Measurements from ENCODE around the gene CPNE4.

The CPNE4 gene

GRCh38 chr3:131802029-131802428 is 232.8 kb downstream of the CPNE4 start:
- DNase-seq, result no peak
- Mint-ChIP-seq H3K27ac (no peak overlapping the region), H3K36me3 (no peaks in the 10 kb centered on the region), H3K4me1 (peaks cover 4 to 11% of the 10 kb centered on the region in 2 donors), H3K4me3 (no peak overlapping the region), H3K27me3 (peaks cover 10 to 13% of the 10 kb centered on the region in 2 donors), H3K9me3 (no peaks in the 10 kb centered on the region)
- no peak for ATAC-seq (replicated peaks)

GRCh38 chr3:131801566-131801965 is 233.2 kb downstream of the CPNE4 start:
- ATAC-seq (replicated peaks) (no peak), DNase-seq (no peak)
- no peak overlapping the region for H3K4me3 Mint-ChIP-seq
- H3K9me3 Mint-ChIP-seq, result no peaks in the 10 kb centered on the region
- H3K4me1 Mint-ChIP-seq, result peaks cover 4 to 16% of the 10 kb centered on the region in 2 donors
- H3K36me3 Mint-ChIP-seq, result no peaks in the 10 kb centered on the region
- H3K27me3 Mint-ChIP-seq, result peaks cover 9 to 10% of the 10 kb centered on the region in 2 donors
- H3K27ac Mint-ChIP-seq, result no peak overlapping the region

- H3K4me1 Mint-ChIP-seq, result peaks cover 18 to 38% of the 10 kb centered on the region in 2 donors
- H3K9me3 Mint-ChIP-seq, result no peaks in the 10 kb centered on the region
- H3K27ac Mint-ChIP-seq, result no peak overlapping the region
- no peak for DNase-seq
- H3K36me3 Mint-ChIP-seq, result no peaks in the 10 kb centered on the region
- H3K27me3 Mint-ChIP-seq, result peaks cover 17 to 22% of the 10 kb centered on the region in 2 donors
- ATAC-seq (replicated peaks), result no peak
- no peak overlapping the region for H3K4me3 Mint-ChIP-seq
These were observed 237.0 kb downstream of the CPNE4 start for GRCh38 chr3:131797776-131798175.

- Mint-ChIP-seq H3K9me3 (no peaks in the 10 kb centered on the region), H3K36me3 (no peaks in the 10 kb centered on the region), H3K27me3 (peaks cover 12 to 24% of the 10 kb centered on the region in 2 donors), H3K4me3 (no peak overlapping the region), H3K4me1 (peaks cover 18 to 38% of the 10 kb centered on the region in 2 donors), H3K27ac (peak overlapping the region; percentile 33)
- ATAC-seq (replicated peaks) (peak; percentile 80 to 83), DNase-seq (peak; percentile 57)
These were observed 238.1 kb downstream of the CPNE4 start for GRCh38 chr3:131796558-131797198.

- Mint-ChIP-seq H3K27me3 (peaks cover 12 to 24% of the 10 kb centered on the region in 2 donors), H3K4me3 (no peak overlapping the region), H3K9me3 (no peaks in the 10 kb centered on the region), H3K4me1 (peaks cover 18 to 38% of the 10 kb centered on the region in 2 donors), H3K27ac (peak overlapping the region; percentile 33), H3K36me3 (no peaks in the 10 kb centered on the region)
- no peak for ATAC-seq (replicated peaks)
- no peak for DNase-seq
These were observed 238.7 kb downstream of the CPNE4 start for GRCh38 chr3:131796111-131796510.

GRCh38 chr3:131795390-131796090 is 239.3 kb downstream of the CPNE4 start:
- H3K36me3 Mint-ChIP-seq, result no peaks in the 10 kb centered on the region
- peaks cover 12 to 24% of the 10 kb centered on the region in 2 donors for H3K27me3 Mint-ChIP-seq
- peaks cover 18 to 38% of the 10 kb centered on the region in 2 donors for H3K4me1 Mint-ChIP-seq
- DNase-seq (peak; percentile 32), ATAC-seq (replicated peaks) (peak; percentile 68 to 73)
- peak overlapping the region; percentile 80 for H3K27ac Mint-ChIP-seq
- no peaks in the 10 kb centered on the region for H3K9me3 Mint-ChIP-seq
- peak overlapping the region in 1 of 2 donors; percentile 31 for H3K4me3 Mint-ChIP-seq

DNA sequence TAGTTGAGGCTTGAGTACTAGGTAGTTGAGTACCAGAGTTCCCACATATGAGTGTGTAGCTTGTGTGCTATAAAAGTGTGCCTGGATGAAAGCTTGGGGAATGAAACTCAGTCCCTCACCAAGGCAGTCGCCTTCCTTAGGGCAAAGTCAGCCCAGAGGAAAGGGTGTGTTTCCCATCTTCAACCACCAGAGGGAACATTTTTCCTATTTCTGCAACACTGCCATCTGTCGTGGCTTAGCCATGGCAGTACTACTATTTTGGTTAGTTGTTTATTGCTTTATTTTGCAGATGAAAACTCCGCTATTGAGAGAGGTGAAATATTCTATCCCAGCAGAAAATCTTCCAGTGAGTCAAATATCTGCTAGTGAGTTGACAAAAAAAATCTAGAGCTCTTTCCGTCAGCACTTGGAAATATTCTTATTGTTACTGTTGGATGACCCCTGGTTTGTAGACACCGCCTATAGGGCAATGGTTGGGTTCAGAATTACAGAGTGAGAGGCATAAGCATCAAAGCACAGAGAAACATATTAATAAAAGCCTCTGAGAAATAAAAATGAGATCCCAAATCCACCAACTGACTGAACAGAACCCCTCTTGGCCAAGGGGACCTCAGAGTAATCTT is 239.9 kb downstream of the CPNE4 start:
- Mint-ChIP-seq H3K9me3 (no peaks in the 10 kb centered on the region), H3K4me1 (peaks cover 18 to 44% of the 10 kb centered on the region in 2 donors), H3K36me3 (no peaks in the 10 kb centered on the region), H3K27ac (peak overlapping the region; percentile 80), H3K27me3 (peaks cover 12 to 24% of the 10 kb centered on the region in 2 donors), H3K4me3 (peak overlapping the region in 1 of 2 donors; percentile 31)
- ATAC-seq (replicated peaks) (peak; percentile 38 to 46), DNase-seq (peak; percentile 27)

- no peak for DNase-seq
- ATAC-seq (replicated peaks), result no peak
- Mint-ChIP-seq H3K4me1 (peaks cover 18 to 49% of the 10 kb centered on the region in 2 donors), H3K27ac (no peak overlapping the region), H3K27me3 (peaks cover 12 to 19% of the 10 kb centered on the region in 2 donors), H3K4me3 (no peak overlapping the region), H3K9me3 (no peaks in the 10 kb centered on the region), H3K36me3 (no peaks in the 10 kb centered on the region)
These were observed 240.9 kb downstream of the CPNE4 start for GRCh38 chr3:131793870-131794269.

GRCh38 chr3:131789188-131789587 is 245.6 kb downstream of the CPNE4 start:
- H3K27me3 Mint-ChIP-seq, result peaks cover 10 to 25% of the 10 kb centered on the region in 2 donors
- no peak overlapping the region for H3K4me3 Mint-ChIP-seq
- H3K27ac Mint-ChIP-seq, result no peak overlapping the region
- ATAC-seq (replicated peaks), result no peak
- DNase-seq, result no peak
- H3K36me3 Mint-ChIP-seq, result peaks cover 4 to 5% of the 10 kb centered on the region in 2 donors
- H3K4me1 Mint-ChIP-seq, result peaks cover 9 to 34% of the 10 kb centered on the region in 2 donors
- H3K9me3 Mint-ChIP-seq, result peaks cover 5 to 10% of the 10 kb centered on the region in 2 donors

DNA sequence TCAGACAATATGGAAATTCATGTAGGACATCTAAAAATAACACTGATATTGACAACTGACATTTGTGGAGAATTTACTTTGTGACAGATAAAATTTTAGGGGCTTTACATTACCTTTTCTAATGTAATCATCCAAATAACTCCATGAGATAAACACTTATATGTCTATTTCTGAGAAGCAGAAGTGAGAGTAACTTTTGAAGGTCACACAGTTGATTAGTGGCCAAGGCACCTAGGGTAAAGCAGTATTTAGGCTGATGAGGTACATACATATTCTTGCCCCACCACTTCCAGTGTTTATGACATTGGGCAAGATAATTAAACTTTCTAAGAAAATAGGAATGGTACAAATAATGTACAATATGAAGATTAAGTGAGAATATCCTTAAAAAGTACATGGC is 248.4 kb downstream of the CPNE4 start:
- DNase-seq (no peak), ATAC-seq (replicated peaks) (peak; percentile 95 to 96)
- H3K9me3 Mint-ChIP-seq, result peaks cover 5 to 10% of the 10 kb centered on the region in 2 donors
- peaks cover 4 to 5% of the 10 kb centered on the region in 2 donors for H3K36me3 Mint-ChIP-seq
- H3K27ac Mint-ChIP-seq, result peak overlapping the region; percentile 73
- peak overlapping the region; percentile 12 to 29 for H3K4me3 Mint-ChIP-seq
- peaks cover 4 to 14% of the 10 kb centered on the region in 2 donors for H3K27me3 Mint-ChIP-seq
- peaks cover 9 to 34% of the 10 kb centered on the region in 2 donors for H3K4me1 Mint-ChIP-seq

GRCh38 chr3:131782751-131783150 is 252.1 kb downstream of the CPNE4 start:
- H3K4me1 Mint-ChIP-seq, result peaks cover 9 to 22% of the 10 kb centered on the region in 2 donors
- H3K27ac Mint-ChIP-seq, result no peak overlapping the region
- no peak for ATAC-seq (replicated peaks)
- DNase-seq, result no peak
- no peak overlapping the region for H3K4me3 Mint-ChIP-seq
- H3K27me3 Mint-ChIP-seq, result peaks cover 11 to 25% of the 10 kb centered on the region in 2 donors
- H3K9me3 Mint-ChIP-seq, result peaks cover 13 to 22% of the 10 kb centered on the region in 2 donors
- H3K36me3 Mint-ChIP-seq, result peaks cover 4 to 5% of the 10 kb centered on the region in 2 donors

- H3K4me1 Mint-ChIP-seq, result no peaks in the 10 kb centered on the region
- ATAC-seq (replicated peaks), result no peak
- H3K27ac Mint-ChIP-seq, result no peak overlapping the region
- H3K27me3 Mint-ChIP-seq, result peaks cover 11 to 12% of the 10 kb centered on the region in 2 donors
- no peak overlapping the region for H3K4me3 Mint-ChIP-seq
- H3K36me3 Mint-ChIP-seq, result no peaks in the 10 kb centered on the region
- DNase-seq, result no peak
- H3K9me3 Mint-ChIP-seq, result peaks cover 13 to 17% of the 10 kb centered on the region in 2 donors
These were observed 256.3 kb downstream of the CPNE4 start for GRCh38 chr3:131778526-131778925.

DNA sequence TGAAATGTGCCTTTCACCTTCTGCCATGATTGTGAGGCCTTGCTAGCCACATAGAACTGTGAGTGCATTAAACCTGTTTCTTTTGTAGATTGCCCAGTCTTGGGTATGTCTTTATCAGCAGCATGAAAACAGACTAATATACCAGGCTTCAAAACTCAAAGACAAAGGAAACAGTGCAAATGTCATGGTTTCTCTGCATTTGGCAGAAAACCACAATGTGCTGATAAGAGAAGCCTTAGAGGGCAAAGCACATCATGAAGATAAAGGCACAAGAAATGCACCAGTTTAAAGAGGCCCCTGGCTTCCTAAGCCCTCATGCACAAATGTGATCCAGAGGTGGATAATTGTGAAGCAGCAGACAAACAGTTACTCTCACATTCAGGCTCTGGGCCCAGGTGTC is 259.2 kb downstream of the CPNE4 start:
- Mint-ChIP-seq H3K27ac (no peak overlapping the region), H3K36me3 (no peaks in the 10 kb centered on the region), H3K4me1 (no peaks in the 10 kb centered on the region), H3K4me3 (no peak overlapping the region), H3K27me3 (peaks cover 12 to 20% of the 10 kb centered on the region in 2 donors), H3K9me3 (peaks cover 11 to 16% of the 10 kb centered on the region in 2 donors)
- no peak for ATAC-seq (replicated peaks)
- DNase-seq, result no peak

- ATAC-seq (replicated peaks) (no peak), DNase-seq (no peak)
- Mint-ChIP-seq H3K36me3 (no peaks in the 10 kb centered on the region), H3K9me3 (peaks cover 4 to 5% of the 10 kb centered on the region in 2 donors), H3K27me3 (peaks cover 5 to 8% of the 10 kb centered on the region in 2 donors), H3K4me1 (no peaks in the 10 kb centered on the region), H3K4me3 (no peak overlapping the region), H3K27ac (no peak overlapping the region)
These were observed 262.4 kb downstream of the CPNE4 start for GRCh38 chr3:131772269-131773026.

All from stimulated activated naive B cell treated with anti-CD40 and anti-IgM and Interleukin-4, amounts not matched to agents 10 μg/mL and 1 μg/mL and 100 μg/mL, for 72 hours (primary cell).